Activated CD4-positive, alpha-beta T cell treated with anti-CD3 and anti-CD28 coated beads for 36 hours (primary cell): ENCODE data around the gene TMC3. TPM values are rescaled to one million over a fixed set of nuclear protein-coding genes. Genes with fewer than 3 reads are reported as not detected.

Source experiments
- ATAC-seq: fragments of 200-7000 bp; cut with Tn5 transposase; one replicate; pipeline ENCODE4 v1.10.0; 2021; ENCODE audit warnings: mild to moderate bottlenecking, moderate library complexity
- CTCF ChIA-PET: fragments of 350-600 bp; sonication (Branson Sonifier 250); formaldehyde crosslinking; loops from one replicate; lab custom pipeline; 2021; ENCODE audit warnings: antibody characterized with exemption; lab: Charles Lee
- POLR2A ChIA-PET: fragments of 350-600 bp; sonication (Branson Sonifier 250); formaldehyde crosslinking; loops from one replicate; lab custom pipeline; 2021; ENCODE audit warnings: antibody characterized with exemption, inconsistent platforms; lab: Charles Lee
- DNase-seq: peaks from one replicate; pipeline ENCODE4 v3.0.0-alpha.2; 2020
- H3K27ac Mint-ChIP-seq: one replicate; pipeline ENCODE4 v1.8.0; 2021; ENCODE audit warnings: mixed read lengths
- H3K27me3 Mint-ChIP-seq: one replicate; pipeline ENCODE4 v1.8.0; 2021; ENCODE audit warnings: mixed read lengths
- H3K36me3 Mint-ChIP-seq: one replicate; pipeline ENCODE4 v1.8.0; 2021; ENCODE audit warnings: low read depth, mixed read lengths
- H3K4me1 Mint-ChIP-seq: one replicate; pipeline ENCODE4 v1.8.0; 2021; ENCODE audit warnings: mixed read lengths
- H3K4me3 Mint-ChIP-seq: one replicate; pipeline ENCODE4 v1.8.0; 2021; ENCODE audit warnings: mild to moderate bottlenecking, moderate library complexity, mixed read lengths
- H3K9me3 Mint-ChIP-seq: one replicate; pipeline ENCODE4 v1.8.0; 2021; ENCODE audit warnings: low read depth, mixed read lengths
- intact Hi-C, 2 experiments: fragments of 100-400 bp; cut with DNase I in 1 of 2; cut with micrococcal nuclease in 1 of 2; formaldehyde crosslinking; loops; one replicate each; pipeline versions ENCODE4 v1.14.2 to v1.15.1; 2022 to 2024; cut with DNase I, micrococcal nuclease
- total RNA-seq, 2 experiments: library from RNA; stranded (reverse); gene quantifications; one replicate each; pipeline ENCODE4 v1.2.3, GENCODE V29; 2021

The TMC3 gene
- total RNA-seq, 2 experiments from 2014 or later = not detected

DNA sequence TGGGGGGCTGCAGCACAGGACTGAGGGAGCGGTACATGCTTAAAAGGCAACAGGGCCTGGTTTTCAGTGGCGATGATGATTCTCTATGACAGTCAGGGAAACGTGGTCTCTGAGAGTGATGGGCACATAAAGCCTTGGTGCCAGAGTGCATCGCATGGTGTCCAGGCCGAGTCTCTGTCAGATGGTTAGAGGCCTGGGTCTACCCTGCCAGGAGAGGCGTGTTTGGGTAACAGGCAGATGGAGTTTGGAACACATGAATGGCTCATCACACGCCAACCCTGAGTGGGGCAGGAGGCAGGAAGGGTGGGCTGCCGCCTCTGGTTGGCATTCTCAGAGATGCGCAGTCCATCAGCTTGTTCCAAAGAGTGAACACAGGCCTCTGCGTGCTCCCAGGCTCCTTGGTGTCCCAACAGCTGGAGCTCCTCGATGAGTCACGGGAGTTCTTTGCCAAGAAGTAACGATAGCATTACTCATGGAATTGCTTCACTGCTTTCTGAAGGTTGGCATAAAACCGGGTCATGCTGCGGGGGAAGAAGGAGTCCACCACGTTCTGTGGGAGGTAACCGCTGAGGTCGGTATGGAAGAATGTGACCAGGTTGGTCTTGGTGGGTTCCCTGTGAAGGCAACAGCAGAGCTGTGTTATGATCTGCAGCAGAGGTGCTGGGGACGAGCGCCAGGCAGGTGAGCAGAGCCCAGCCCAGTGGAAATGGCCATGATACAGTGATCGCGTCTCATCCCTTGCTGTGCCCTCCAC is 61.0 kb downstream of the TMC3 start:
- ChIA-PET CTCF (no interaction called here), POLR2A (no interaction called here)
- H3K4me1 Mint-ChIP-seq = peaks cover 67% of the 10 kb centered on the region
- peaks cover 8% of the 10 kb centered on the region for H3K9me3 Mint-ChIP-seq
- H3K27me3 Mint-ChIP-seq = no peaks in the 10 kb centered on the region
- no peak overlapping the region for H3K4me3 Mint-ChIP-seq
- no peak for ATAC-seq
- no peak for DNase-seq
- peaks cover 78% of the 10 kb centered on the region for H3K36me3 Mint-ChIP-seq
- intact Hi-C loops = loop anchor here in 1 of 2 experiments (10.0 kb wide), 1 partner anchor 72 kb away; no protein-coding TSS in a partner anchor
- H3K27ac Mint-ChIP-seq = peak overlapping the region; percentile 44

DNA sequence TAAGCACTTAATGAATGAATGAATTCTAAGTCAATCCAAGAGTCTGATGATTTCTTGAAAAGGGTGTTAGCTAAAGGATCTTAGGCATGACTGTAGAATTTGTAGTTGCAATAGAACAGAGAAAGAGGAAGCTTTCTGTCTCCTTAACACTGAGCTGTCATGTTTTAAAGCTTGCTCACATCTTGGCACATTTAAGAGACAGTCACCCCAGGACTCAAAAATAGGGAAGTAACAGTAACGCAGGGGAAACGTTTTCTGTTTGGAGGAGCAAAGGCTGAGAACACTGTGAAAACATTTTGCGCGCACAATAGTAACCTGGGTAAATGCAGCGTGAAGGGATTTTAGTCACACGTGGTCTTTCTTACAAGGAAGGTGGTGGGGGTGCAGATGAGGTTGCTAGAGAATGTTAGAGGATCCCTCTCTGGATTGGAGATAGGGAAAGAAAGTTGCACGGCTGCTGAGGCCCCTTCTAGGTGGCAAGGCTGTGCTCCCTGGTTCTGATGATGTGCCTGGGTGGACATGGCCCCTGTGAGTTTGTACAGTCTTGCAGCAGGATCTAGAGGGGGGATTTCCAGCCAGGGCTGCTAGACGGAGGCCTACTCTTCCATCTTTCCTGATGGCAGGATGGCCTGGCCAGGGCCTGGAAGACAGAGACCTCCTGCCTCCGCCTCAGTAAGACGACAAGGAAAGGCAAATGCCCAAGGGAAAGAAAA is 62.1 kb downstream of the TMC3 start:
- Mint-ChIP-seq H3K36me3 (peaks cover 84% of the 10 kb centered on the region), H3K4me1 (peaks cover 75% of the 10 kb centered on the region), H3K9me3 (peaks cover 8% of the 10 kb centered on the region), H3K27ac (peak overlapping the region; percentile 17), H3K27me3 (no peaks in the 10 kb centered on the region), H3K4me3 (no peak overlapping the region)
- DNase-seq (no peak), ATAC-seq (peak; percentile 30)
- POLR2A ChIA-PET = interaction anchor here (0.6 to 1.0 kb wide), 2 partner anchors 37 to 369 kb away, joined by 3 to 4 read pairs; no protein-coding TSS in a partner anchor
- CTCF ChIA-PET = interaction anchor here (0.6 to 2.1 kb wide), 3 partner anchors 9 to 46 kb away, joined by 3 to 9 read pairs (median 6); no protein-coding TSS in a partner anchor
- intact Hi-C loops = loop anchor here in 1 of 2 experiments (10.0 kb wide), 1 partner anchor 73 kb away; no protein-coding TSS in a partner anchor

DNA sequence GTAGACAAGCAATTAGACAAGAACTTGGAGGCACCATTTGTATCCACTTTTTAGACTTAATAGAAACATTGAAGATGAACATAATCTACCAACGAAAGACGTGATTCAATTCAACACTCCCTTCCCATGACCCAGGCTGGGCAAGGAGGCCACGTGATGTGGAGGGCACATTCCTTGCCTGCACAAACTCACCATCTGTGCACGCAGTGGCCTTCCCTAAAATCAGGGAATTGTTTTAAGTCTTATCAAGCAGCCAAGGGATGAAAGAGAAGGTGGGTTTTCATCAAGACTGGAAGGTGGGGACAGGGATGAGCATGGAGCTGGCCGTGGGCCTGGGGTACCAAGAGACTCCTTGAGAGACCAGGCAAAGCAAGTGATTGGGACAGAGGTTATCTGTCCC is 63.5 kb downstream of the TMC3 start:
- DNase-seq = no peak
- no peak overlapping the region for H3K4me3 Mint-ChIP-seq
- peaks cover 90% of the 10 kb centered on the region for H3K36me3 Mint-ChIP-seq
- no peak for ATAC-seq
- CTCF ChIA-PET = interaction anchor here (0.7 to 2.3 kb wide), 3 partner anchors 18 to 100 kb away, joined by 3 to 9 read pairs (median 6); no protein-coding TSS in a partner anchor
- no peaks in the 10 kb centered on the region for H3K27me3 Mint-ChIP-seq
- peaks cover 8% of the 10 kb centered on the region for H3K9me3 Mint-ChIP-seq
- peak overlapping the region; percentile 63 for H3K27ac Mint-ChIP-seq
- peaks cover 81% of the 10 kb centered on the region for H3K4me1 Mint-ChIP-seq
- POLR2A ChIA-PET = interaction anchor here (0.6 kb wide), 1 partner anchor 18 kb away, joined by 5 read pairs; no protein-coding TSS in a partner anchor
- intact Hi-C loops = loop anchor here in 1 of 2 experiments (10.0 kb wide), 1 partner anchor 74 kb away; no protein-coding TSS in a partner anchor

DNA sequence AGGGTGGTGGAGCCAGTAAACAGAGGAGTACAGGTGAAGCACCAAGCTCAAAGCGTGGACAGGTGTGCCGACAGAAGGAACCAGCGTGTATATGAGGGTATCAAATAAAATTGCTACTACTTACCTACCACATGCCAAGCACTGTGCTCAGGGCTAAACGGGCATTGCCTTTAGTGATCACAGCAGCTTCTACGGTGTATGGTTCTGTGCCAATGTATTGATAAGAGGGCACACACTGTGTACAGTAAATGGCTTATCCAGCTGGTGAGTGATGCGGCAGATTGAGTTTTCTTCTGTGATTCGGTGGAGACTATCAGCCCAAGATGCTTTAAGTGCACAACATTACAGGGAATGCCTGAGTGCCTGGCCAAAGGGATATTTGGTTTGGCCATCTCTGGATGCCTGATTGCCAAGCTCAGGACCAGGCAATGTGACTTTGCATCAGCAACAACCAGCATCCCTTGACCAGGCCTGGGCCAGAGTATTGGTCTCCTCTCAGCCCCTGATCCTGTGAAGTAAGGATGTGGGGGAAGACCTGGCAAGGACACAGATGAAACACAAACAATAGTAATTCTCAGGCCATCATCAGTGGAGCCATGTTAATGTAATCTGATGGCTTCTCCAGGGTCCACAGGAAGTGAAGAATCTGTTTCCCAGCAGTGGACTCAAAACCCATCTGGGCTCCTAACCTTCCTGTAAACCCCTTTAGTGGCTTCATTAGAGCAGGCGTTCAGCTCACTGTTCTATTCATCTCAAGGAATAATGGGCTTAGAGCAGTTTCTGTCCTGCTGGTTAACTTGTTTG is 64.2 kb downstream of the TMC3 start:
- Mint-ChIP-seq H3K36me3 (peaks cover 90% of the 10 kb centered on the region), H3K4me3 (no peak overlapping the region), H3K27me3 (no peaks in the 10 kb centered on the region), H3K4me1 (peaks cover 81% of the 10 kb centered on the region), H3K27ac (peak overlapping the region; percentile 63), H3K9me3 (peaks cover 8% of the 10 kb centered on the region)
- DNase-seq = no peak
- intact Hi-C loops = loop anchor here in 1 of 2 experiments (10.0 kb wide), 1 partner anchor 75 kb away; no protein-coding TSS in a partner anchor
- no peak for ATAC-seq
- ChIA-PET POLR2A (interaction anchor here (0.6 to 1.6 kb wide), 3 partner anchors 14 to 18 kb away, joined by 4 to 6 read pairs (median 5); partner anchors contain the start of gene STARD5), CTCF (interaction anchor here (0.9 to 3.1 kb wide), 4 partner anchors 14 to 44 kb away, joined by 4 to 18 read pairs (median 9); no protein-coding TSS in a partner anchor)

DNA sequence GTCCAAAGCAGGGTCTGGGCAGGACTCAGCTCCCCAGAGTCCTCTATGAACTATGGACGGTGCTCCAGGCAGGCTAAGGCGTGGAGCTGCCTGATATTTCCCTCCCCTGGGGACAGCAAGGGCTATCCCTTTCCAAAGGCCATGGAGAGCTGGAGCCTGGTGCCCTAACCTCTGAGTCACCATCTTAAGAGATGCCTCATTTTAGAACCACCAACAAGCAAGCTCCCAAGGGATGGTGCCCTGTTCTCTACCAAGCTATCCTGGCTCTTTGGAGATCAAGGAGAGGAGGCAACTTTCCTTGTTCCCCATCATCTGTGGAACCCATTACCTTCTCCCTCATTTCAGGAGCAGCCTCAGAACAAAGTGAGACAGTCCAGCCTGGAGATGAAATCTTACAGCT is 65.8 kb downstream of the TMC3 start:
- DNase-seq = no peak
- Mint-ChIP-seq H3K4me3 (no peak overlapping the region), H3K4me1 (peaks cover 88% of the 10 kb centered on the region), H3K36me3 (peaks cover 97% of the 10 kb centered on the region), H3K9me3 (peaks cover 8% of the 10 kb centered on the region), H3K27me3 (no peaks in the 10 kb centered on the region), H3K27ac (no peak overlapping the region)
- intact Hi-C loops = no loop called here
- ChIA-PET POLR2A (interaction anchor here (0.7 to 1.6 kb wide), 3 partner anchors 12 to 22 kb away, joined by 3 to 6 read pairs (median 4); partner anchors contain the start of gene STARD5), CTCF (interaction anchor here (0.8 to 3.1 kb wide), 9 partner anchors 10 to 42 kb away, joined by 3 to 18 read pairs (median 3); partner anchors contain the start of gene STARD5)
- ATAC-seq = no peak

DNA sequence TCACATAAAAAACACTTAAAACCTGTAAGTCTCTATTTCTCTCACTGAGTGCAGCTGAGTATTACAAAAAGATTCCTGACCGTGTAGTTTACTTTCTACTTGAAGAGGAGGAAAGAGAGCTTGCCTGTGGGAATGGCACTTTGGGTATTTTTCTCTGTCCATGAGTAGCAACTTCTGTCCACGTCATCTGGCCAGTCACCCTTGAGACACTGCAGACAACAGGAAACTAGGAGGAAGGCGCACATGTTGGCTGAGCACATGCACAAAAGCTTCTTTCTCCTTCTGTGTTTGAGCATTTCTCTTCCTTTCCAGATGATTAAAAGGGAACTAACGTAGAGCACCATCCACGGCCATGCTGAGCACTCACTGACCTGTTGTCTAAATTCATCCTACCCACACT is 69.8 kb downstream of the TMC3 start:
- CTCF ChIA-PET = interaction anchor here (0.6 to 1.6 kb wide), 5 partner anchors 21 to 164 kb away, joined by 3 to 5 read pairs (median 4); no protein-coding TSS in a partner anchor

DNA sequence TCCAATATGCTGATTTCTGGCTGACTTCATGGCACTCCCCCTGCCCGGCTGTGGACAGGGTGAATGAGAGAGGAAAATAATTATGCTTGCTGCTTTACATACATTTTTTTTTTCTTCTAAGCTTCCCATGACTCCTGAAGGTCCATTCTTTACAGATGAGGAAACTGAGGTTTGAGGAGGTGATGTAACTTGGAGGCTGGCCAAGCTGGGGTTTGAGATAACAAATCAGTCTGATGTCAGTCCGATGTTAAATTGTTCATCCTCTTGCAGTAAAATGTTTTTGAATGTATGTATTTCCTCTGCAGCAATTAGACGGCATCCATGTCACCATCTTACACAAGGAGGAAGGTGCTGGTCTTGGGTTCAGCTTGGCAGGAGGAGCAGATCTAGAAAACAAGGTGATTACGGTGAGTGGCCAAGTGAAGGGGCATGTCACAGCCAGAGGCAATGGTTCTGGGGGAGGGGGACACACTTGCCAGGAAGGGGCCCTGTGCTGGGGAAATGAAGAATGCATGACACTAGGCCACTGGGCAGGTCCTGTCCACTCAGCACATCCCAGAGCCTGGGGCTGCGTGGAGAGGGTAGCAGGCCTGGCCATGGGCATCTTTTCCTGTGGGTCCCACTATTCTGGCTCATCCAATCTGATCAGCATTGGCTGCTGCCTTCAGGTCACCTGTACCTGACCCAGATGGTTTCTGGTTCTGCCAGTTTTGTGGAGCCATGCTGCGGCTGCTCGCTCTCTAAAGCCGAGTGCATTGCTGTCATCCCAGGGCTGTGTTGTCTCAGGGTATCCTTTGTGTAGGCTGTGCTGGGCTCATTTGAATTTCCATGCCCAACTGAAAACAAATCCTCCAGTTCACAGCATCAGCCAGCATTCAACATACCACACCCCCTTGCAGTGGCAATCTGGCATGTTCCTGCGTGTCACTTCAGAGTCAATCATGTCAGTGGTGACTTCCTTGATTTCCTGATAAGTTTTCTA is 70.5 kb downstream of the TMC3 start:
- Mint-ChIP-seq H3K27me3 (no peaks in the 10 kb centered on the region), H3K9me3 (no peaks in the 10 kb centered on the region), H3K36me3 (peaks cover 98% of the 10 kb centered on the region), H3K27ac (peak overlapping the region; percentile 98), H3K4me3 (peak overlapping the region; percentile 94), H3K4me1 (peaks cover 75% of the 10 kb centered on the region)
- DNase-seq (no peak), ATAC-seq (no peak)
- CTCF ChIA-PET = interaction anchor here (0.8 to 5.0 kb wide), 9 partner anchors 8 to 163 kb away, joined by 3 to 31 read pairs (median 5); no protein-coding TSS in a partner anchor
- intact Hi-C loops = loop anchor here in 1 of 2 experiments (1.0 kb wide), 1 partner anchor 10 kb away; no protein-coding TSS in a partner anchor
- POLR2A ChIA-PET = interaction anchor here (0.7 kb wide), 1 partner anchor 91 kb away, joined by 6 read pairs; no protein-coding TSS in a partner anchor

More for the DNA sequence above, 69.8 kb downstream of the TMC3 start:
- ATAC-seq = no peak
- H3K27me3 Mint-ChIP-seq = no peaks in the 10 kb centered on the region
- H3K36me3 Mint-ChIP-seq = peaks cover 98% of the 10 kb centered on the region
- peak overlapping the region; percentile 98 for H3K27ac Mint-ChIP-seq
- DNase-seq = no peak
- H3K9me3 Mint-ChIP-seq = peaks cover under 1% of the 10 kb centered on the region
- intact Hi-C loops = no loop called here
- H3K4me1 Mint-ChIP-seq = peaks cover 75% of the 10 kb centered on the region
- H3K4me3 Mint-ChIP-seq = peak overlapping the region; percentile 94
- POLR2A ChIA-PET = interaction anchor here (1.1 to 1.5 kb wide), 2 partner anchors 17 to 20 kb away, joined by 3 to 8 read pairs; partner anchors contain the start of gene STARD5

DNA sequence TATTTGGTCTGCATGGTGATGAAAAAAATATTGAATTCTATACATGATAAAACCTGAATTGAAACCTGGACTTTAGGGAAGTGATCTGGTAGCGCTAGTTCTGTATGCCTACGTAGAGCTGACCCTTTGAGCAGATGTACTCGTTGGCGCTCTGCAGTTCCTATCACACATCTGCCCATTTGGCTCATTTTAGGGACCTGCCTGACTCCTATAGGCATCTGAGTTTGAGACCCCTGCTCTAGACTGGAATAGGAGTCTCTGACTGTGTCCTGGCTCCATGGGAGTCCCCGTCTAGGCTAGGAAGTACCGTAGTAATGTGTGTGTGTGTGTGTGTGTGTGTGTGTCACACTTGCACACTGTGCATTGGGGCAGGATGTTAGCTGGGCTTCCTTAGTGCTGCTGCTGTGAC is 71.3 kb downstream of the TMC3 start:
- no peaks in the 10 kb centered on the region for H3K9me3 Mint-ChIP-seq
- H3K36me3 Mint-ChIP-seq = peaks cover 99% of the 10 kb centered on the region
- POLR2A ChIA-PET = interaction anchor here (0.7 to 2.6 kb wide), 2 partner anchors 21 to 92 kb away, joined by 6 to 8 read pairs; partner anchors contain the start of gene STARD5
- no peak for DNase-seq
- CTCF ChIA-PET = interaction anchor here (1.2 to 5.0 kb wide), 7 partner anchors 9 to 36 kb away, joined by 3 to 31 read pairs (median 6); no protein-coding TSS in a partner anchor
- no peaks in the 10 kb centered on the region for H3K27me3 Mint-ChIP-seq
- H3K4me3 Mint-ChIP-seq = peak overlapping the region; percentile 94
- intact Hi-C loops = loop anchor here (1.0 kb wide), 2 partner anchors 9 to 22 kb away; partner anchors contain the start of gene STARD5 (in 1 of the 2)
- ATAC-seq = no peak
- peak overlapping the region; percentile 98 for H3K27ac Mint-ChIP-seq
- H3K4me1 Mint-ChIP-seq = peaks cover 74% of the 10 kb centered on the region

DNA sequence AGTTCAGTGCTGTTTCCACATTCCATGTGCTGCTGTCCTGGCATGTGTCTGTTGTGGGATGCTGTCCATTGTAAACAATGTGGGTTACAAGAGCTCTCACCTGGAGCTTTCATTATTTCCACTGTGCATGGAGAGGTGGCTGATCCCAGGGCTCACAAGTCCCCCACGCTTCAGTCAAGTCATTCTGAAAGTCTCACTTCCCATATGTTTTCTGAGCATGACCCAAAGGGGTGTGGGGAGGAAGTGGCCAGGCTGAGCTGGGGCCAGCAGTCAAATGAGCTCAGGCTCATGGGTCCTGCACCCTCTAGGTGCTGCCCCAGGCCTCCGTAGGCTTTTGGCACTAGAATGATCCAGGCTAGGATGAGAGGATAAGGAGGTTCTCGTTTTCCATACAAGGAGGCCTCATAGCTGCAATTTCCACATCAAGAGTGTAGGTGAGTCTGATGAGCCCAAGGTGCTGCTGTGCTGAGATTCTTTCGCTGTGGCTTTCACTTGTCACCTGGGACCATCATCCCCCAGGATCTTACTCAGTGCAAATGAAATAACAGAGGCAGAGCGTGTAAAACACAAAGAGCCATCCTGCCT is 72.1 kb downstream of the TMC3 start:
- ATAC-seq (peak; percentile 45), DNase-seq (peak; percentile 67)
- H3K9me3 Mint-ChIP-seq = no peaks in the 10 kb centered on the region
- peaks cover 98% of the 10 kb centered on the region for H3K36me3 Mint-ChIP-seq
- H3K27ac Mint-ChIP-seq = peak overlapping the region; percentile 98
- peak overlapping the region; percentile 94 for H3K4me3 Mint-ChIP-seq
- intact Hi-C loops = loop anchor here in 1 of 2 experiments (1.0 kb wide), 1 partner anchor 22 kb away; the partner anchor contains the start of gene STARD5
- H3K4me1 Mint-ChIP-seq = peaks cover 66% of the 10 kb centered on the region
- ChIA-PET CTCF (interaction anchor here (0.5 to 5.0 kb wide), 15 partner anchors 9 to 1307 kb away, joined by 3 to 31 read pairs (median 3); no protein-coding TSS in a partner anchor), POLR2A (interaction anchor here (0.9 to 2.6 kb wide), 3 partner anchors 15 to 36 kb away, joined by 3 to 8 read pairs (median 5); partner anchors contain the start of gene STARD5)
- H3K27me3 Mint-ChIP-seq = no peaks in the 10 kb centered on the region
